ENCODE measurements around the gene BRF1.

BRF1 gene

DNA sequence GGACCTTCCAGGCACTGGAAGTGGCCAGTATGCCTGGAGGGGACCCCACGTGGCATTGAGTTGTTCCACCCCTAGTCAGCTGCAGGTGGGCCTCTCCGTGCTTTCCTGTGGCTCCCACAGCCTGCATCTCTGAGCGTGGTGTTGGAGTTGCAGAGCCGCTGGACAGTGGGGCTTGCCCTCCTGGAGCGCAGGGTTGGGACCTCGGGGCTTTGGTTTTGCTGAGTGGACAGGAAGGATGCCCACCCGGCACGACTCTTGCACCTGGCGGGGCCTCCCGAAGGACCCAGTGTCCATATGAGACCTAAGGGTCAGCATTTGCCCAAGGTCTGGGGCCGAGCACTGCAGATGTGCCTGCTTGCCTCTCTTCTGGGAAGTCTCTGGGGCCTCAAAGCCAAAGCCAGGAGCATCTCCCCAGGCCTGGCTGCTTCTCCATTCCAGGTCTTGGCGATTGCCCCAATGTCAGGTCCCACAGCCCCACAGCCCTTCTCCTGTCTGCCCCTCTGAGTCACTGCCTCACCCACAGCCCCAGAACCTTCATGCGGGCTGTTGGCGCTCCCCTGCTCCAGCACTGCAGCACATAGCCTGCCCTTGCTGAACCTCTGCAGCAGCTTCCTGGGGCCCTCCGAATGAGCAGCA lies 15.3 kb upstream of the BRF1 start:
- peak overlapping the region; percentile 75; the same call in 1 of the 2 replicates for H3K27ac ChIP-seq
- TF ChIP-seq ZFX (IDR thresholded peaks at IDR 0.05) (no peak), CTCF (conservative IDR thresholded peaks at IDR 0.05) (no peak)

DNA sequence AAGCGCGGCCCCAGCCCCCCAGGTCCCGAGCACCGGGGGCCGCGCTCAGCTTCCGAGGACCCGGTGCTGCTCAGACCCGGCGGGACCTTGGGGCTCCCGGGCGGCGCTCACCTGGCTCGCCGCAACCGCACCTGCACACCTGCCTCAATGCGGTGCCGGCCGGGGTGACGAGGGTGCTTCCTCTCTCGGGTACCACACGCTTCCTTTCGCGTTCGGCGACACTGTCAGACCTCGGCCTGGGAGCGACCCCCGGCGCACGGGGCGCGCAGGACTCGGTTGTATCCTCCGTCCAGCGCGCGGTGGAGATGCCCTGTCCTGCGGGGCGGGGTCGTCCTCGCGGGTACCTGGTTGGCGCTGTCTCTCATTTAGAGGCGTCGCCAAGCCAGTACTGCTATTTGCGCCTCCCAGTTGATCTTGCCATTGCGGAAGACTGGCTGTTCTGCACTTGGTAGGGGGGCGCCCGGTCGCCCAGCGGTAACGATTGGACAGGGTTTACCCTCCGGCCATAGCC lies 14.5 kb upstream of the BRF1 start:
- peak overlapping the region; percentile 75 for H3K27ac ChIP-seq
- no peak for TF ChIP-seq ZFX (IDR thresholded peaks at IDR 0.05)
- TF ChIP-seq CTCF (conservative IDR thresholded peaks at IDR 0.05): no peak

- peak within 1 kb of the TSS; percentile 80 for H3K27ac ChIP-seq
- no peak for TF ChIP-seq CTCF (conservative IDR thresholded peaks at IDR 0.05)
- TF ChIP-seq ZFX (IDR thresholded peaks at IDR 0.05): 0 out of 2 replicates have a peak, but pooled peaks have one; percentile 36
Measured at GRCh38 chr14:105314287-105315200, 13.7 kb upstream of the BRF1 start, which contains the start of gene PACS2. PACS2 (plus strand) TSS chr14:105314748; CDS start chr14:105314919, 171 bp downstream.

- TF ChIP-seq ZFX (IDR thresholded peaks at IDR 0.05) (peak; percentile 31; the same call in 1 of the 2 replicates), CTCF (conservative IDR thresholded peaks at IDR 0.05) (no peak)
- H3K27ac ChIP-seq: peak overlapping the region; percentile 80
Measured at GRCh38 chr14:105313381-105314286, 12.8 kb upstream of the BRF1 start.

- peak overlapping the region; percentile 80 for H3K27ac ChIP-seq
- TF ChIP-seq CTCF (conservative IDR thresholded peaks at IDR 0.05) (no peak), ZFX (IDR thresholded peaks at IDR 0.05) (no peak)
Measured at GRCh38 chr14:105312973-105313372, 12.2 kb upstream of the BRF1 start.

- no peak for TF ChIP-seq CTCF (conservative IDR thresholded peaks at IDR 0.05)
- no peak for TF ChIP-seq ZFX (IDR thresholded peaks at IDR 0.05)
- H3K27ac ChIP-seq: no peak overlapping the region
Measured at GRCh38 chr14:105311838-105312237, 11.0 kb upstream of the BRF1 start.
